Chondrocyte (in vitro differentiated cells): ENCODE measurements around the gene FAM53B. TPM values are rescaled to one million over a fixed set of nuclear protein-coding genes. Genes with fewer than 3 reads are reported as not detected.

Experiments used
- DNase-seq: peaks from one replicate; pipeline ENCODE4 v3.0.0; 2021; ENCODE audit warnings: mixed read lengths, low spot score
- H3K27ac Mint-ChIP-seq: one replicate; pipeline ENCODE4 v1.8.0; 2021; ENCODE audit warnings: mild to moderate bottlenecking, moderate library complexity, mixed read lengths; ENCODE audit not compliant: unreplicated experiment
- H3K27me3 Mint-ChIP-seq: 2 replicates; pipeline ENCODE4 v1.8.0; 2021; ENCODE audit warnings: low read depth, mixed read lengths
- H3K36me3 Mint-ChIP-seq: 2 replicates; pipeline ENCODE4 v1.8.0; 2021; ENCODE audit warnings: low read depth, mixed read lengths
- H3K4me1 Mint-ChIP-seq: 2 replicates; pipeline ENCODE4 v1.8.0; 2021; ENCODE audit warnings: low read depth, mild to moderate bottlenecking, mixed read lengths
- H3K4me3 Mint-ChIP-seq: one replicate; pipeline ENCODE4 v1.8.0; 2021; ENCODE audit warnings: mild to moderate bottlenecking, moderate library complexity, mixed read lengths; ENCODE audit not compliant: unreplicated experiment
- H3K9me3 Mint-ChIP-seq: 2 replicates; pipeline ENCODE4 v1.8.0; 2021; ENCODE audit warnings: low read depth, mixed read lengths
- total RNA-seq: library from RNA; stranded (reverse); gene quantifications from 3 replicates; pipeline ENCODE4 v1.2.1, GENCODE V29; 2021
- TF ChIP-seq, protein P1 (sequence below): fragments of 200-600 bp; sonication (generic); IDR thresholded peaks from 2 replicates; pipeline ENCODE4 v1.5.0; 2021; ENCODE audit warnings: antibody characterized with exemption, mild to moderate bottlenecking, moderate library complexity

Gene FAM53B
- total RNA-seq, 1 donor from 2014 or later, result 16.1 TPM

DNA sequence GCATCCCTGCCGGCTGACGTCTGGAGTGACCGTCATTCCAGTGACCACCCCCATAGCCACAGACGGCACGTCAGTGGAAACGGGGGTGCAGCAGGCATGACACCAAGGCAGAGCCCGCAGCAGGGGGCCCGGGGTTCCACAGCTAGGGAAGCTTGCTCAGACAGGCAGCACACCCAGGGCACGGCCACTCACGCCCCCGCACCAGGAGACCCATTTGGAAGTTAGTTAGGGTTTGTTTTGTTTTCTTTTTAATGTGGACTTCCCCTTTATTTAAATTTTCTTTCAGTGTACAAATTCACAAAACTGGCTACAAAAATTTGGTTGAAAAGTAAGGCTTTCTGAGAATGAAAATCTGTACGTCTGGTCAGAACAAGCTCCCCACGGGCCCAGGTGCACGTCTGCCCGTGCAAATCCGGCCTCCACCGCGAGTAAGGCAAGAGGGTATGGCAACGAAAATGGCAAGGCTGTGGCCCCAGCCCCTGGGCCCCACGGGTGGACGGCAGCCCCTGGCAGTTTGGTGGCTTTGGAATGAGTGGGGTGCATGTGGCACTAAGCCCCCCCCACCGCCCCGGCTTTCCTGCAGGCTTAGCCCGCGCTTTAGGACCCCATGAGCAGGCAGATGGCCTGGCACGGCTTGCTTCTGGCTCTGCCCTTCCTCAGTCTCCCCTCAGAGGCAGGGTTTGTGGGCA is 124.2 kb downstream of the FAM53B start:
- TF ChIP-seq, protein P1, sequence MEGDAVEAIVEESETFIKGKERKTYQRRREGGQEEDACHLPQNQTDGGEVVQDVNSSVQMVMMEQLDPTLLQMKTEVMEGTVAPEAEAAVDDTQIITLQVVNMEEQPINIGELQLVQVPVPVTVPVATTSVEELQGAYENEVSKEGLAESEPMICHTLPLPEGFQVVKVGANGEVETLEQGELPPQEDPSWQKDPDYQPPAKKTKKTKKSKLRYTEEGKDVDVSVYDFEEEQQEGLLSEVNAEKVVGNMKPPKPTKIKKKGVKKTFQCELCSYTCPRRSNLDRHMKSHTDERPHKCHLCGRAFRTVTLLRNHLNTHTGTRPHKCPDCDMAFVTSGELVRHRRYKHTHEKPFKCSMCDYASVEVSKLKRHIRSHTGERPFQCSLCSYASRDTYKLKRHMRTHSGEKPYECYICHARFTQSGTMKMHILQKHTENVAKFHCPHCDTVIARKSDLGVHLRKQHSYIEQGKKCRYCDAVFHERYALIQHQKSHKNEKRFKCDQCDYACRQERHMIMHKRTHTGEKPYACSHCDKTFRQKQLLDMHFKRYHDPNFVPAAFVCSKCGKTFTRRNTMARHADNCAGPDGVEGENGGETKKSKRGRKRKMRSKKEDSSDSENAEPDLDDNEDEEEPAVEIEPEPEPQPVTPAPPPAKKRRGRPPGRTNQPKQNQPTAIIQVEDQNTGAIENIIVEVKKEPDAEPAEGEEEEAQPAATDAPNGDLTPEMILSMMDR, result no peak
- no peak for DNase-seq
- Mint-ChIP-seq H3K27ac (no peak overlapping the region), H3K9me3 (no peaks in the 10 kb centered on the region), H3K27me3 (no peaks in the 10 kb centered on the region), H3K4me3 (no peak overlapping the region), H3K4me1 (peaks cover 10% of the 10 kb centered on the region), H3K36me3 (no peaks in the 10 kb centered on the region)

DNA sequence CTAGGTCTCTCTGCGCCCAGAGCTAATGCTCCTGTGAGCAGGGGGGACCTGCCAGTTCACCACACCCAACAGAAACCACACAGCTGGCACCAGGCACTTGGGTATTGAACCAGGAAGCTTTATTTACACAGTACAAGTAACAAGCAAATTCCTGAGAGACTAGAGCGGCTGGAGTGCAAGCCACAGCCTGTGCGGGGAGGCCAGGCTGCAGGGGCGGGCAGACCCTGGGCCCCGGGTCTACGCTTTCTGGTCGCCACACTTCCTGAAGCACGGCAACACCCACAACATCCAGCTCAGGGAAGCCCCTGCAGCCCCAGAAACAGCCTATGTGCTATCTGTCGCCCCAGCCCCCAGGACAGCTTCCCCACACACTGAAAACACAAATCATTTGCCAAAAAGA is 125.0 kb downstream of the FAM53B start:
- no peaks in the 10 kb centered on the region for H3K9me3 Mint-ChIP-seq
- H3K36me3 Mint-ChIP-seq, result no peaks in the 10 kb centered on the region
- no peaks in the 10 kb centered on the region for H3K27me3 Mint-ChIP-seq
- no peak for DNase-seq
- H3K27ac Mint-ChIP-seq, result no peak overlapping the region
- TF ChIP-seq, protein P1, result no peak
- no peak overlapping the region for H3K4me3 Mint-ChIP-seq
- peaks cover 10% of the 10 kb centered on the region for H3K4me1 Mint-ChIP-seq

DNA sequence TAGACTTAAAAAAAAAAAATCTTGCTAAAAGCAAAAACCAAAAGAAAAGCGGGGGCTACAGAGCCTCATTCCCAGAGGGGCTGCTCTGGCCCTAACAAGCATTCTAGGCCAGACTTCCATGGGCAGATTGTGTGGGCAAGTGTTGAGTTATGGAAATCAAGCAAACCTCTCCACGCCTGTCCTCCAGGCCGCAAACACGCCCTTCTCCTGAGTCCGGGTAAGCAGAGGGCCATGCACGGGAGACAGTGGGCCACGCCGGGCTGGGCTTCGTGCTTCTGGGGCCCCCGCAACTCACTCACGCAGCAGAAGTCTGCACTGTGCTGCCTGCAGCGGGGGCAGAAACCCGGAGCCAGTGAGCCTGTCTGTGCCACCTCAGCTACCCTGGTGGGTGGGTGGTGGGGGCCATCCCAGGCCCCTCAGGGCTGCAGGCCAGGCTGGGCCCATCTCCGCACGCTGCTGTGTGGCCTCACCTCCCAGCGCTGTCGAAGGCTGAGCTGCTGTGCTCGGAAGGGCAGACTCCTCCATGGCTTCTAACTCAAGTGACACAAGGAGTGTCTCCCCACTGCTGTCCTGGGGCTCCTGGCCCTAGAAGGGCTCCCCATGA is 125.6 kb downstream of the FAM53B start:
- Mint-ChIP-seq H3K9me3 (no peaks in the 10 kb centered on the region), H3K27me3 (no peaks in the 10 kb centered on the region), H3K27ac (no peak overlapping the region), H3K4me3 (no peak overlapping the region), H3K36me3 (no peaks in the 10 kb centered on the region), H3K4me1 (peaks cover 10% of the 10 kb centered on the region)
- DNase-seq, result no peak
- TF ChIP-seq, protein P1, result no peak

DNA sequence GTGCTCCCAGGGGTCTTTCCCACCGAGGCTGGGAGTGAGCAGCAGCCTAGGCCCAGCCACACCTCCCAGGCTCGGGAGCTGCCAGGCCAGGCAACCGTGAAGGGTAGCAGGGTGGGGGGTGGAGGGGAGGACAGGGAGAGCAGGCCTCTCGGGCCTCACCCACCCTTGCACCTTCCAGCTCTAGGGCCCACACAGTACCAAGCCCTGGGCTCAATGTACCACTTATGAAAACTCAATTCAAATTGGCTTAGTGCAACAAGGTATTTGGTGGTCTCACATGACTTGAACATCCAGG is 127.4 kb downstream of the FAM53B start:
- no peak overlapping the region for H3K4me3 Mint-ChIP-seq
- TF ChIP-seq, protein P1, result no peak
- no peak overlapping the region for H3K27ac Mint-ChIP-seq
- no peaks in the 10 kb centered on the region for H3K27me3 Mint-ChIP-seq
- no peaks in the 10 kb centered on the region for H3K9me3 Mint-ChIP-seq
- no peaks in the 10 kb centered on the region for H3K36me3 Mint-ChIP-seq
- H3K4me1 Mint-ChIP-seq, result peaks cover 10% of the 10 kb centered on the region
- DNase-seq, result no peak

DNA sequence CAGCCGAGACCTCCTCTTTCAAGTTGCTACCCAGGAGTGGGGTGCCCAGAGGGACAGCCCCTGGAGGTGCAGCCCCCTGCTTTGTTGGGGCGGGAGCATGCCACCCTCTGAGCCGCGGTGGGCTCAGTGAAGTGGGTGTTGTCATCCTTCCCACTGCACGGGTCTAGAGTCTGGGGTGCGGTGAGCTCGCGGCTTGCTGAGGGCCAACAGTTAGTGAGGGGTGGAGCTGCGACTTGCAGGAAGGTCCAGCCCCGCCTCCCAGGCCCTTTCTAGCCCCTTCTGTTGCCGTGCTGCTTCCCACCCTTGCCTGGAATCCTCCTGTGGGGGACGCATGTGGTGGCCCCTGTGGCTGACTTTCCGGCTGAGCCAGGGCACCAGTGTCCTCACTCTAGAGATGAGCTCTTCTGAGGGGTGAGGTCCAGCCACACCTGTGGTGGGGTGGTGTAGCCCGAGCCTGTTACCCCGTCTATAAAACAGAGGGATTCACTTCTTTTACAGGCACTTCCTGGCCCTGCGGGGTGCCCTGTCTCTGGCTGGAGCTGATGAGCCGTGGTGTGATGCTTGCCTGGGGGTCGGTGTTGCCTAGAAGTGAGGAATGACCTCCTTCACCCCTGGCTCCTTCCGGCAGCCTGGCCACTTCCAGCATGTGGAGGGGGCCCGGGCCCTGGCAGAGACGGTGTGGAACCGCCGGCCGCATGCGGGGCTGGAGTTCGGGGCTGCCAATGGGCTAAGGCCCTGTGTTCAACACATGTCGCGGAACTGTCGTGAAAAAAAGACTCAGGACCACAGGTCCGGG is 127.9 kb downstream of the FAM53B start:
- no peak overlapping the region for H3K4me3 Mint-ChIP-seq
- no peaks in the 10 kb centered on the region for H3K9me3 Mint-ChIP-seq
- peaks cover 10% of the 10 kb centered on the region for H3K4me1 Mint-ChIP-seq
- no peak for DNase-seq
- H3K27ac Mint-ChIP-seq, result no peak overlapping the region
- TF ChIP-seq, protein P1, result no peak
- H3K36me3 Mint-ChIP-seq, result no peaks in the 10 kb centered on the region
- no peaks in the 10 kb centered on the region for H3K27me3 Mint-ChIP-seq
